ENCODE data around the gene PRDM12. TPM values are rescaled to one million over a fixed set of nuclear protein-coding genes. Genes with fewer than 3 reads are reported as not detected.

Gene PRDM12
- total and polyA plus RNA-seq, 2 donors from 2014 or later = not detected

DNA sequence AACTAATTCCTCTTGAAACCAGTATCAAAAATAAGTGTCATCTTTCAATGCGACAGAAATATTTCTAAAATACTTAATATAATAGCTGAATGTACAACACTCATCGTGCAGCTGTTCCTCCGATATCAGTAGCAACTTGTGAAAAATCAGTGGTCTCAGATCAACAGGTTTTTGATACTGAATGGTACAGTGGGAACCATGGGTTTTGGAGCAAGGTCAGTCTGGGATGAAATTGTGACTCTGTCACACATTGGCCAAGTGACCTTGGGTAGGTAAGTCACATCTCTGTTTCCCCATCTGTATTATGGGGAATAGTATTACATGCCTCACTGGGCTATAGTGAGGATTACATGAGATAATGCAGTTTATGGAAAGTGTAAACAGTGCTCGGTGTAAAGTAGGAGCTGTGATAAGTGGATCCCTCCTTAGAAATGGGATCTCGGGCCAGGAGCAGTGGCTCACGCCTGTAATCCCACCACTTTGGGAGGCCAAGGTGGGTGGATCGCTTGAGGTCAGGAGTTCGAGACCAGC is 46.5 kb downstream of the PRDM12 start:
- intact Hi-C loops (cut with DNase I) = loop anchor here (5.0 kb wide), 1 partner anchor 151 kb away; no protein-coding TSS in a partner anchor
- H3K4me3 ChIP-seq (ENCODE audit: low read length in 3 of 3) = no peak overlapping the region
- no peaks in the 10 kb centered on the region for H3K36me3 ChIP-seq (ENCODE audit: control insufficient read depth in 2 of 3, insufficient read depth in 3 of 3, low read length in 3 of 3)
- H3K9me3 ChIP-seq (ENCODE audit: control insufficient read depth in 2 of 3, insufficient read depth in 1 of 3, low read length in 3 of 3) = no peaks in the 10 kb centered on the region
- DNase-seq (no peak), FAIRE-seq (no peak)
- no peak overlapping the region for H3K9ac ChIP-seq (ENCODE audit: low read length in 3 of 3)
- H3K27ac ChIP-seq (ENCODE audit: low read depth in 2 of 2, low read length in 2 of 2) = no peak overlapping the region
- H3K27me3 ChIP-seq (ENCODE audit: control insufficient read depth, insufficient read depth, low read length) = no peaks in the 10 kb centered on the region
- peaks cover 0 to 6% (median 3%) of the 10 kb centered on the region in 3 donors for H3K4me1 ChIP-seq (ENCODE audit: control insufficient read depth in 2 of 3, insufficient read depth in 2 of 3, low read depth in 1 of 3, low read length in 3 of 3)
- TF ChIP-seq, protein P1, sequence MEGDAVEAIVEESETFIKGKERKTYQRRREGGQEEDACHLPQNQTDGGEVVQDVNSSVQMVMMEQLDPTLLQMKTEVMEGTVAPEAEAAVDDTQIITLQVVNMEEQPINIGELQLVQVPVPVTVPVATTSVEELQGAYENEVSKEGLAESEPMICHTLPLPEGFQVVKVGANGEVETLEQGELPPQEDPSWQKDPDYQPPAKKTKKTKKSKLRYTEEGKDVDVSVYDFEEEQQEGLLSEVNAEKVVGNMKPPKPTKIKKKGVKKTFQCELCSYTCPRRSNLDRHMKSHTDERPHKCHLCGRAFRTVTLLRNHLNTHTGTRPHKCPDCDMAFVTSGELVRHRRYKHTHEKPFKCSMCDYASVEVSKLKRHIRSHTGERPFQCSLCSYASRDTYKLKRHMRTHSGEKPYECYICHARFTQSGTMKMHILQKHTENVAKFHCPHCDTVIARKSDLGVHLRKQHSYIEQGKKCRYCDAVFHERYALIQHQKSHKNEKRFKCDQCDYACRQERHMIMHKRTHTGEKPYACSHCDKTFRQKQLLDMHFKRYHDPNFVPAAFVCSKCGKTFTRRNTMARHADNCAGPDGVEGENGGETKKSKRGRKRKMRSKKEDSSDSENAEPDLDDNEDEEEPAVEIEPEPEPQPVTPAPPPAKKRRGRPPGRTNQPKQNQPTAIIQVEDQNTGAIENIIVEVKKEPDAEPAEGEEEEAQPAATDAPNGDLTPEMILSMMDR (IDR thresholded peaks at IDR 0.05; ENCODE audit: borderline replicate concordance, extremely low read depth, insufficient read depth) = no peak

DNA sequence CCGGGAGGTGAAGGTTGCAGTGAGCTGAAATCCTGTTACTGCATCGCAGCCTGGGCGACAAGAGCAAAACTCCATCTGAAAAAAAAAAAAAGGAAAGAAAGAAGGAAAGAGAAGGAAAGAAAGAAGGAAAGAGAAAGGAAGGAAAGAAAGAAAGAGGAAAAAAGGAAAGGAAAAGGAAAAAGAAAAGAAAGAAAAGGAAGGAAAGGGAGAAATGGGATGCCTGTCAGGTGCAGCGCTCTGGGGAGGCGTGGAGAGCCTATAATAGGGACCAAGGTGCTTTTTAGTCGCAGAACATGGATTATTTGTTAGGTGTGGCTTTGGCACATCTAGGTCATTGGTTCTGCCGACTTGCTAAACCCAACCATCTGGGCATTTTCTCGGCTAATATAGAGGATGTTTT is 47.1 kb downstream of the PRDM12 start:
- no peak overlapping the region for H3K27ac ChIP-seq (ENCODE audit: low read depth in 2 of 2, low read length in 2 of 2)
- H3K27me3 ChIP-seq (ENCODE audit: control insufficient read depth, insufficient read depth, low read length) = no peaks in the 10 kb centered on the region
- H3K4me1 ChIP-seq (ENCODE audit: control insufficient read depth in 2 of 3, insufficient read depth in 2 of 3, low read depth in 1 of 3, low read length in 3 of 3) = peaks cover 0 to 6% (median 3%) of the 10 kb centered on the region in 3 donors
- TF ChIP-seq, protein P1 (IDR thresholded peaks at IDR 0.05; ENCODE audit: borderline replicate concordance, extremely low read depth, insufficient read depth) = no peak
- no peaks in the 10 kb centered on the region for H3K9me3 ChIP-seq (ENCODE audit: control insufficient read depth in 2 of 3, insufficient read depth in 1 of 3, low read length in 3 of 3)
- H3K4me3 ChIP-seq (ENCODE audit: low read length in 3 of 3) = no peak overlapping the region
- no peak for FAIRE-seq
- no peaks in the 10 kb centered on the region for H3K36me3 ChIP-seq (ENCODE audit: control insufficient read depth in 2 of 3, insufficient read depth in 3 of 3, low read length in 3 of 3)
- intact Hi-C loops (cut with DNase I) = loop anchor here (5.0 kb wide), 1 partner anchor 151 kb away; no protein-coding TSS in a partner anchor
- DNase-seq = no peak
- no peak overlapping the region for H3K9ac ChIP-seq (ENCODE audit: low read length in 3 of 3)

DNA sequence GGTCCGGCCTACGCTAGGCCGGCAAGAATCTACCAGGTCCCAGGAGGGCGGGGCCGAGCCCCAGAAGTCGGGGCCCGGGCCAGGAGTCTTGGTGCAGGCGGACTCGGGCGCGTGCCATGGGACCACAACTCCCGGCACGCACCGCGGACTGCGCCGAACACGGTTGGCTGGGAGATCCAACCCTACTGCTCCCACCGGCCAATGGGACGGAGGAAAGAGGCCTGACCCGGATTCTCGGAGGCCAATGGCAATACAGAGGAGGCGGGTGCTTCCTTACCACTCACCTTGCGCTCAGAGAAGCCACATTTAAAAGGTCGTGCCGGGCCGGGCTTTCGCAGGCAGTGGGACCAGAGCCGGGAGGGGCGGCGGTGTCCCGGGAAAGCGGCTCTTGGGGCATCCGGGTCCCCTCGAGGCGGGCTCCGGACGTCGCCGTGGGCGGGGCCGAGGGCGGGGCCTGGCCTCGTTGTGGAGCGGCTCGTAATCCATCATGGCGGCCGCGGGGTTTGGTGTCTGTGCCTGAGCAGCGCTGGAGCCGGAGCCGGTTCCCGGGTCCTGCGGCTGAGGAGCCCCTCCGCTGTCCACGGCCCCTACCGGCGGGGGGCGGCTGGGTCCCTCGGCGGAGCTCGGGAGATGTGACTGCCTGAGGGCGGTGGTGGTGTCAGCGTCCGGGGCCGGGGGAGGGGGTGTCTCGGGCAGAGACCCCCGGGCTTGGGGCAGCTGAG is 48.3 kb downstream of the PRDM12 start:
- Histone ChIP-seq H3K27ac (ENCODE audit: low read depth in 2 of 2, low read length in 2 of 2) (peak overlapping the region; percentile 94 to 97), H3K4me3 (ENCODE audit: low read length in 3 of 3) (peak overlapping the region; percentile 48 to 70 (median 65)), H3K36me3 (ENCODE audit: control insufficient read depth in 2 of 3, insufficient read depth in 3 of 3, low read length in 3 of 3) (no peaks in the 10 kb centered on the region), H3K9me3 (ENCODE audit: control insufficient read depth in 2 of 3, insufficient read depth in 1 of 3, low read length in 3 of 3) (no peaks in the 10 kb centered on the region), H3K9ac (ENCODE audit: low read length in 3 of 3) (peak overlapping the region; percentile 29 to 68 (median 58)), H3K4me1 (ENCODE audit: control insufficient read depth in 2 of 3, insufficient read depth in 2 of 3, low read depth in 1 of 3, low read length in 3 of 3) (peaks cover 0 to 6% (median 3%) of the 10 kb centered on the region in 3 donors), H3K27me3 (ENCODE audit: control insufficient read depth, insufficient read depth, low read length) (no peaks in the 10 kb centered on the region)
- DNase-seq (peak; percentile 98 to 99 (median 99)), FAIRE-seq (peak; percentile 81)
- TF ChIP-seq, protein P1 (IDR thresholded peaks at IDR 0.05; ENCODE audit: borderline replicate concordance, extremely low read depth, insufficient read depth) = no peak
- intact Hi-C loops (cut with DNase I) = loop anchor here (5.0 kb wide), 1 partner anchor 150 kb away; no protein-coding TSS in a partner anchor
